ENCODE measurements around the gene CLIP4.

CLIP4 gene

DNA sequence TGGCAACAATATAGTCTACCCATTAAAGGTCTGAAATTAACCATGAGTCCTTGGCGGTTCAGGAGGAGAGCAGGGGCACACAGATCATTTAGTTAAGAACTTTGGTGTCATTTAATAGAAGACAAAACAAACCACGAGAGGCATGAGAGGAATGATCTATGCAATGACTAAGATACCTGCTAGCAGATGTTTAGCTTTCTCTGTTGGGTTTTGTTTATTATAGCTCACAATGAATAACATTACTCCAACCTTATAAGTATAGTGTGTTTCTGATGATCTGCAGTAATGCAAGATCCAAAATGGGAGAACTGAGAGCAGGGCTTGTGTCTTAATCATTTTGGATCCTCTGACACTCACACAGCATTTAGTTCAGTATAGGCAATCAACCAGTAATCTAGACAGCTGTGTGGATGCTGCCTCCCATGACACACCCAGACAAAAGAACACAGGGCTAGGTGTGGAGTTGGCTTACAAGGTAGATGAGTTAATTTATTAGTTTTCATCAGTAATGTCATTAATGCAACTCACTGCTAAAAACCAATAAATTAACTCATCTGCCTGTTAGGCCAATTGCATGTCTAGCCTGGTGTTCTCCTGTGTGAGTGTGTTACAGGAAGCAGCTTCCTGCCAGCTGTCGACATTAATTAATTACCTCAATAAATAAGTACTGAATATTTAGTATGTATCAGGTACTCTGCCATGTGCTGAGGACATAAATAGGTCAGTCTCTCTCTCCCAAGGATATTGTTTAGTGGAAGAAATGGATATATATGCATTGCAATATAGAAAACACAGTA, 92.3 kb downstream of the CLIP4 start:
- no peak overlapping the region for H3K4me3 ChIP-seq (ENCODE audit: low read length)
- no peak for DNase-seq (ENCODE audit: low read depth)
- TF ChIP-seq, protein P1, sequence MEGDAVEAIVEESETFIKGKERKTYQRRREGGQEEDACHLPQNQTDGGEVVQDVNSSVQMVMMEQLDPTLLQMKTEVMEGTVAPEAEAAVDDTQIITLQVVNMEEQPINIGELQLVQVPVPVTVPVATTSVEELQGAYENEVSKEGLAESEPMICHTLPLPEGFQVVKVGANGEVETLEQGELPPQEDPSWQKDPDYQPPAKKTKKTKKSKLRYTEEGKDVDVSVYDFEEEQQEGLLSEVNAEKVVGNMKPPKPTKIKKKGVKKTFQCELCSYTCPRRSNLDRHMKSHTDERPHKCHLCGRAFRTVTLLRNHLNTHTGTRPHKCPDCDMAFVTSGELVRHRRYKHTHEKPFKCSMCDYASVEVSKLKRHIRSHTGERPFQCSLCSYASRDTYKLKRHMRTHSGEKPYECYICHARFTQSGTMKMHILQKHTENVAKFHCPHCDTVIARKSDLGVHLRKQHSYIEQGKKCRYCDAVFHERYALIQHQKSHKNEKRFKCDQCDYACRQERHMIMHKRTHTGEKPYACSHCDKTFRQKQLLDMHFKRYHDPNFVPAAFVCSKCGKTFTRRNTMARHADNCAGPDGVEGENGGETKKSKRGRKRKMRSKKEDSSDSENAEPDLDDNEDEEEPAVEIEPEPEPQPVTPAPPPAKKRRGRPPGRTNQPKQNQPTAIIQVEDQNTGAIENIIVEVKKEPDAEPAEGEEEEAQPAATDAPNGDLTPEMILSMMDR (conservative IDR thresholded peaks at IDR 0.05; ENCODE audit: low read depth, low read length), result no peak

DNA sequence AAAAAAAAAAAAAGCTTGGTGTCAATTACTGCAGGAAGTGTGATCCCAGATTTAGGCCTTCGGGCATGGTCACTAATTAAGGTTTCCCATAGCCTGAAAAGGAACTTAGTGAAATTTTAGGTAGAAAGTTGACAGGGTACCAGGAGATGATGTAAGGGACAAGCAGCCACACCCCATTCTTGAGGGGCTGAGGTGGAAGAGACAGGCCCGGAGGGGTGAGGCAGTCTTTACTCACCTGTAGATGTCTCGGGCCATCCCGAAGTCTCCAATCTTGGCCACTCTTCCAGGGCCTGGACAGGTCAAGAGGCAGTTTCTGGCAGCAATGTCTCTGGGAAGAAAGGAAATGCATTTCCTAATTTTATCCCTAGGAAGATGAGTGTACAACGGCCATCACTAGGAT, 94.3 kb downstream of the CLIP4 start:
- no peak overlapping the region for H3K4me3 ChIP-seq (ENCODE audit: low read length)
- no peak for DNase-seq (ENCODE audit: low read depth)
- TF ChIP-seq, protein P1 (conservative IDR thresholded peaks at IDR 0.05; ENCODE audit: low read depth, low read length), result no peak

DNA sequence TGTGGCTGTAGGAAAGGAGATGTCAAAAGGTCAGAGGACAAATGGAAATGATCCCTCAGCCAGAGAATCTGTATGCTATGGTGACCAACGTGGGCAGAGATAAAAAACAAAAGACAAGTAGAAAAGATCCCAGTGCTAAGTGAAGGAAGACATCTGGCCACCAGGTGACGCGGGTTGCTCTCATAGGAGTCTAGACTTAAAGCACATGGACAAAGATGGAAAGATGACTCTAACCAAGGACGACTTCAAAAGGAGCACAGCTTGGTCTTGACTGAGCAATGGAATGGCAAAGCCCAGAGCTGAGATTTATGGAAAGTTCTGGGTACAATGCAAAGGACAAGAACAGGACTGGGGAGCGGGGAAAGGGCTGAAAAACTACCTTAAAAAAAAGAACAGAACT, 96.8 kb downstream of the CLIP4 start:
- no peak overlapping the region for H3K4me3 ChIP-seq (ENCODE audit: low read length)
- no peak for DNase-seq (ENCODE audit: low read depth)
- TF ChIP-seq, protein P1 (conservative IDR thresholded peaks at IDR 0.05; ENCODE audit: low read depth, low read length), result no peak

DNA sequence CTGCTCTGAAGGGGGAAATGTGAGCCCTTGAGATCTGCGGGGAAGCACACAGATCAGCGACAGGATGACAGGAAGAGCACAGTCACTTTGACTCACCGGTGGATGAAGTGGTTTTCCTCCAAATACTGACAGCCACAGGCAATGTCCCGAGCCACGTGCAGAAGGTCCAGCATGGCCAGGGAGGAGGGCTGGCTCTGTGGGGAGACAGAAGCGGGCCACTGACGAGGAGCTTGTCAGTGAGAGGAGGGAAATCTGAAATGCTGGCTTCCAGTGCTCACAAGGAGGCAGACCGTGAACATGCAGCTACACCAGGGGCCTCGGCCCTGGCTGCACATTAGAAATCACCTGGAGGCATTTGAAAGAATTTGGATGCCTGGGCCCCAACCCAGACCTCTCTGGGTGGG, 98.7 kb downstream of the CLIP4 start:
- DNase-seq (ENCODE audit: low read depth), result no peak
- TF ChIP-seq, protein P1 (conservative IDR thresholded peaks at IDR 0.05; ENCODE audit: low read depth, low read length), result no peak

DNA sequence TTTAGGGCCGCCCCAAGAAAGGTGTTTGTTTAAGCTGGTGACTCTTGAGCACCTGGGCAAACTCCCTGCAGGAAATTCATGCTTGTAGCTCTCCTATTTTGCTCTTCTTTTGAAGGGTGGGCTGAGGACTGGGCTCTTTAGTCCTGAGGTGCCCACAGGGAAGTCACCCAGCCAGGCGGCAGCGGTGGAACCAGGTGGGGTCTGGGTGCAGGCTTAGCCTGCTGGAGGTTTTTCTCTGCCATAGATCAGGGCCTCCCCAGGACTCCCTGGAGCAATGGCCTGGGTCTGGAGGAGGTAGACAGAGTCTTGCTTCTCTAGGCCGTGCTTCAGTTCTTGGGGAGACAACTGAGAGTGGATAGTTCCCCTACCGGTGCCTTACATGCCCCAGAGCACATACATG, 99.9 kb downstream of the CLIP4 start:
- TF ChIP-seq, protein P1 (conservative IDR thresholded peaks at IDR 0.05; ENCODE audit: low read depth, low read length), result no peak
- no peak for DNase-seq (ENCODE audit: low read depth)
- H3K4me3 ChIP-seq (ENCODE audit: low read length), result no peak overlapping the region

More for the DNA sequence above, 98.7 kb downstream of the CLIP4 start:
- no peak overlapping the region for H3K4me3 ChIP-seq (ENCODE audit: low read length)

DNA sequence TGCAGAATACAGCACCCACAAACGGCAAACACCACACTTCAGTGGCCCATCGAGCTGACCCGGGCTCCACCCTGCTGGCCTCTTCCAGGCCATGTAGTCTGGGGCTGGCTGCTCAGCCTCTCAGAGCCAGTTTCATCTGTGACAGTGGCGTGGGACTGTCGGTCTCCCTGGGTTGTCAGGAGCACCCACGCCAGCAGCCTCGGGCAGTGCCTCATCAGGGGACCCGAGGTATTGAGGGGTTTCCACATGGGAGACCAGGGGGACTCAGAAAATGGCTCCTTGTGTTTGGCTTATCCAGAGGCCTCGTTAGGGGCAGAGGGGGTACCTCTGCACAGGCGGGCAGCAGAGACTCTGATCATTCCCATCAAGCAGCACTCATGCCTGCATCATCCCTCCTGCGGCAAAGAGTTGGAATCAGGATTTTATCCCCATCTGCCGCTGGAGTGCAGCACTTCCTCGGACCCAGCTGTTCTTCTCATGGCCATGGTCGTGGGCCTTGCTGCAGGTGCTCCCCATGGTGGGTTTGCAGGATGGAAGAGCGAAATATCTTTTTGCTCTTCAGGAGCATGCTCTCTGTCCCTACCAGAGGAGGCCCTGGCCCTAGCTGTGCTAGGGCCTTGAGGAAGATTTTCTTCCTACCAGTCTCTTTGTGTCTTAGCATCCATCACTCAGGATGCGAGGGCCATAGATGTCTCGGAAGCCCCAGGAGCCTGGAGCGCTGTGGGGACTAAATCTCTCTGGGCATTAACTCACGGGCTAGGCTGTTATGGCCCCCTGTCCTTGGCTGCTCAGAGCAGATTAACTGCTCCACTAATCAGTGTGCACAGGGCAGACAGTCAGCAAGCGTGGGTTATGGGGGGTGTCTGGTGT, 100.8 kb downstream of the CLIP4 start:
- TF ChIP-seq, protein P1 (conservative IDR thresholded peaks at IDR 0.05; ENCODE audit: low read depth, low read length), result no peak
- no peak for DNase-seq (ENCODE audit: low read depth)
- no peak overlapping the region for H3K4me3 ChIP-seq (ENCODE audit: low read length)
